GM21390 (cell line): Measurements from ENCODE around the gene FURIN.
"Not testable (repeated sequence)": the region's sequence is repeated elsewhere in the genome, so short reads cannot be mapped to it uniquely, and the experiment has no call there.

Experiments used
- ATAC-seq: cut with Tn5 transposase; IDR thresholded peaks from one replicate; pipeline ENCODE4 v1.9.1; 2021; ENCODE audit not compliant: unreplicated experiment

FURIN gene

GRCh38 chr15:90901175-90902039 lies 33.0 kb downstream of the FURIN start:
- ATAC-seq: no peak

DNA sequence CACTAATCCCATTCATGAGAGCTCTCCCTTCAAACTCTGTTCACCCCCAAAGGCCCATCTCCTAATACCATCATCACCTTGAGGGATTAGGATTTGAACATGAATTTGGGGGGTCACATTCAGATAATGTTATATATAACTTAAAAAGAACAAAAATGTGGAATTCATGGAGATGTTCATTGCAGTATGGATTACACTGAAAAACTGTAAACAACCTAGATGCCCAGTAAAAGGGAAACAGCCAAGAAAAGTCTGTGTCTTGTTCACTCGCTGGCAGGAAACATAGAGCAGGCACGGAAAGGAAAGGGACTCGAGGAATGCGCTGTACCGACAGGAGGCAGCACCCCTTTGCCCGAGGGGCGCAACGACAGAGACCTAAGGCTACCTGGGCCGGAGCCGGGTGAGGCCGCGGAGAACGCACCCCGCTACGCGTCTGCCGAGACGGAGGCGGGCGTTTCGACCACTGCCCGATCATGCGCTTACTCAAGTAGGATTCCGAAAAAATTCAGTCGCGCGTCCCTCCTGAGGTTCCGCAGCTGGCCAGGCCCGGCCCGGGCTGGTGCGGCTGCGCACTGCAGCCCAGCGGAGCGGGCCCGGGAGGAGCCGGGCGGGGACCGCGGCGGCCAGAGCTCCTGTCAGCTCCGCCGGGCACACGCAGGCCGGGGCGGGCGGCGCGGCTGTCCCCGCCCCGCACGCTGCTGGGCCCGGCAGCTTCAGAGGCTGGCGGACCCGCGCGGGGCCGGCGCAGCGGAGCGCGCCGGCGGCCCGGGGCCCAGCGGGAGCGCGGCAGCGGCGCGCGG lies 33.9 kb downstream of the FURIN start:
- ATAC-seq: peak; percentile 70

GRCh38 chr15:90902840-90903732 lies 34.7 kb downstream of the FURIN start, which contains the start of gene MAN2A2:
Gene MAN2A2 (plus strand): TSS chr15:90903302. CDS start chr15:90904208, 906 bp downstream.
- ATAC-seq: peak; percentile 49

GRCh38 chr15:90903733-90904536 lies 35.5 kb downstream of the FURIN start:
- ATAC-seq: no peak

GRCh38 chr15:90904746-90905145 lies 36.4 kb downstream of the FURIN start:
- ATAC-seq: no peak

DNA sequence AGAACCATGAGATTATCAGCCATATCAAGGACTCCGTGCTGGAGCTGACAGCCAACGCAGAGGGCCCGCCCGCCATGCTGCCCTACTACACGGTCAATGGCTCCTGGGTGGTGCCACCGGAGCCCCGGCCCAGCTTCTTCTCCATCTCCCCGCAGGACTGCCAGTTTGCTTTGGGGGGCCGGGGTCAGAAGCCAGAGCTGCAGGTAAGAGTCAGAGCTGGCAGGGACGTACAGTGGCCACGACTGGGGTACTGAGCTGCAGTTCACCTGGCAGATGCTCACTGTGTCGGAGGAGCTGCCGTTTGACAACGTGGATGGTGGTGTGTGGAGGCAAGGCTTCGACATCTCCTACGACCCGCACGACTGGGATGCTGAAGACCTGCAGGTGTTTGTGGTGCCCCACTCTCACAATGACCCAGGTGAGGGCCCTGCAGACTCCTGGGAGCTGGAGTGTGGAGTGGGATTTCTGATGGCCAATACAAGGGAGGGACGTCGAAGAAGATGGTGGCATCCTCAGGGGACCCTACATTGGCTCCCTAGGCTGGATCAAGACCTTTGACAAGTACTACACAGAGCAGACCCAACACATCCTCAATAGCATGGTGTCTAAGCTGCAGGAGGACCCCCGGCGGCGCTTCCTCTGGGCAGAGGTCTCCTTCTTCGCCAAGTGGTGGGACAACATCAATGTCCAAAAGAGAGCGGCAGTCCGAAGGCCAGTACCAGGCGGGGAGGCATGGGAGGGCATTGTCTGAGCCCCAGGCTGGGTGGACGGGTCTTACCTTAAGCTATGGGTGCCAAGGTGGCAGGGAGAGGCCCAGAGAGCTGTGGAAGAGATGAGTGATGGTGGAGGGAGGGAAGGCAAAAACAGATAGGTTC lies 37.2 kb downstream of the FURIN start:
- no peak for ATAC-seq

DNA sequence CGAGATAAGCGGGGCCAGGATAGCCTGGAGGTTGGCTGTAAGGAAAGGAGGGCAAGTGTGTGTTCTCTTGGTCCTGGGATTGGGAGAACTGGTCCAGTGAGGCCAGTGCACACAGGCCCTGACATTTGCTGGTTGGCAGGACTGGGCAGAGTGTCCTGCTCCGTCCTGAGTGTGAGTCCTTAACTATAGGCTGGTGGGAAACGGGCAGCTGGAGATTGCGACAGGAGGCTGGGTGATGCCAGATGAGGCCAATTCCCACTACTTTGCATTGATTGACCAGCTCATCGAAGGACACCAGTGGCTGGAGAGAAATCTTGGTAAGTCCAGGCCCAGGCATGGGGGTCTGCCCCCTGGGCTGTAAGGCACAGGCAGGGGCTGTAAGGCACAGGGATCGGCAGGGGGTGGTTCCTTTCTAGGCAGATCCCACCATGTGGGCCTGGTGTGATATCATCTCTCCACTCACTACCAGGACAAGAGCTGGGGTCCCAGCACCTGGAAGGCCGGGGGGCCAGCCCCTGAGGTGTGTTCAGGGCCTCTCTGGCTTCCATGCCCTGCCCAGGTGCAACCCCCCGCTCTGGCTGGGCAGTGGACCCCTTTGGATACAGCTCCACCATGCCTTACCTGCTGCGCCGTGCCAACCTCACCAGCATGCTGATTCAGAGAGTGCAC lies 37.9 kb downstream of the FURIN start:
- ATAC-seq: no peak

DNA sequence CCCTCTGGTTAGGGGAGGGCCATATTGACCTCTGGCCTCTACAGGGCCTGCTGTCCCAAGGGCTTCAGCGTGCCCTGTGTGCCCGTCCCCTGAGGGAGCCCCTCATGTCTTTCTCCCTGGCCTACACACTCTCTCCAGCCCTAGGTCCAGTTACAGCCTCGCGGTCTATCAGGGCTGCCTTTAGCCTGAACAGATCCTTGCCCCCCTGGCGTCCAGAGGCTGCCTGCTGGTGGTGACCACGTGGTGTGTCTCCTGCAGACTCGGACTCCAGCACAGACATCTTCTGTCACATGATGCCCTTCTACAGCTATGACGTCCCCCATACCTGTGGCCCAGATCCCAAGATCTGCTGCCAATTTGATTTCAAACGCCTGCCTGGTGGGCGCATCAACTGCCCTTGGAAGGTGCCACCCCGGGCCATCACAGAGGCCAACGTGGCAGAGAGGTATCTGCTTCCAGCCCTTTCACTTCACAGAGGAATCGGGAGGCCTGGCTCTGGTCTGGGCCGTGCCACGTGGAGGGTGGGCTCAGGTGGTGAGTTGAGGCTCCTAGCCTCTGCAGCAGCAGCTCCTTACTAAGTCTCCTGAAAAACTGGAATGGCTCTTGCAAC lies 38.8 kb downstream of the FURIN start:
- ATAC-seq: no peak

- no peak for ATAC-seq
These were observed 39.6 kb downstream of the FURIN start for GRCh38 chr15:90907838-90908507.

DNA sequence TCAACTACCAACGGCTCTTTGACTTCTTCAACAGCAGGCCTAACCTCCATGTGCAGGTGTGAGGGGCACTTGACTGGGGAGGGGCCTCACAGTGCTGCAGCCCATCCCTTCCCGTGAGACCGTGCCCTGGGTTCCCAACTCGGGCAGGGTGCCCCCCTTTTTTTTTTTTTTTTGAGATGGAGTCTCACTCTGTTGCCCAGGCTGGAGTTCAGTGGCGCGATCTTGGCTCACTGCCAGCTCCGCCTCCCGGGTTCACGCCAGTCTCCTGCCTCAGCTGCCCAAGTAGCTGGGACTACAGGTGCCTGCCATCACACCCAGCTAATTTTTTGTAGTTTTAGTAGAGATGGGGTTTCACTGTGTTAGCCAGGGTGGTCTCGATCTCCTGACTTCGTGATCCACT lies 41.1 kb downstream of the FURIN start:
- not testable (repeated sequence) for ATAC-seq

- ATAC-seq: no peak
These were observed 41.6 kb downstream of the FURIN start for GRCh38 chr15:90909976-90910375.

GRCh38 chr15:90910441-90911301 lies 42.3 kb downstream of the FURIN start:
- ATAC-seq: no peak

DNA sequence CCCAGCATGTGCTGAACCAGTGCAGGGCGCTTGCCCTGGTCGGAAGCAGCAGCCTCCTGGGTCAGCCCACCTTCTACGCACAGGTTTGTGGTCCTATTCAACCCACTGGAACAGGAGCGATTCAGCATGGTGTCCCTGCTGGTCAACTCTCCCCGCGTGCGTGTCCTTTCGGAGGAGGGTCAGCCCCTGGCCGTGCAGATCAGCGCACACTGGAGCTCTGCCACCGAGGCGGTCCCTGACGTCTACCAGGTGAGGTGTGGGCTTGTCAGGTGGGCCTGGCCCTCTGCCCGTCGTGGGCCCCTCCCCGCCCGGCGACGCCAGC lies 42.9 kb downstream of the FURIN start:
- no peak for ATAC-seq

GRCh38 chr15:90911906-90912769 lies 43.8 kb downstream of the FURIN start:
- ATAC-seq: no peak

- ATAC-seq: no peak
These were observed 44.3 kb downstream of the FURIN start for GRCh38 chr15:90912770-90913075.

GRCh38 chr15:90913398-90913944 lies 45.1 kb downstream of the FURIN start:
- ATAC-seq: no peak
